Hindlimb muscle (tissue), 1 donor: ENCODE measurements around the gene OOSP2. TPM values are rescaled to one million over a fixed set of nuclear protein-coding genes. Genes with fewer than 3 reads are reported as not detected.

ENCODE experiments used
- DNase-seq: peaks from one replicate; pipeline ENCODE4 v3.0.0-alpha.2; 2013
- polyA plus RNA-seq: library from polyadenylated mRNA; unstranded; fragments of 120-200 nt; gene quantifications from one replicate; pipeline ENCODE4 v1.2.1, GENCODE V29; 2013; ENCODE audit not compliant: insufficient read length

The OOSP2 gene
- polyA plus RNA-seq, 1 donor: not detected

- DNase-seq: no peak
Measured at GRCh38 chr11:60080535-60080934, 40.3 kb downstream of the OOSP2 start.

- no peak for DNase-seq
Measured at GRCh38 chr11:60084631-60085273, 44.5 kb downstream of the OOSP2 start.

DNA sequence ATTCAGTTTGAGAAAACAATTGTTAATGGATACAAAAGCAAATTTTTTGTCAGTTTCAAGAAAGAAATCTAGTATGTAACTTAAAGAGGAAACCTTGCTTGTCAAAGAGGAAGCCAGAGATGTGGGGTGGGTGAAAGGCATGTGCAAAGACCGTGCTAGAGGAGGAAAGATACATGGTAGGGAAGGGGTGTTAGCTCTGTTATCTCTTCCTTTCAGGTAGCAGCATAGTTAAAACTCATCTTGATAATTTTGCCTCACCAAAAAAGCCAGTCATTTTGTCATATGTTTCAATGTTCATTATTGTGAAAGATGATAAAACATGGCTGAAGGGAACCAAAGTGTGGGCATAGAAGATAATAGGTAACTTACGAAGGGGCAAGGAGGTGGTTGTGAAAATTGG is 45.7 kb downstream of the OOSP2 start:
- DNase-seq: no peak

- no peak for DNase-seq
Measured at GRCh38 chr11:60087239-60087638, 47.0 kb downstream of the OOSP2 start.

GRCh38 chr11:60088364-60088763 is 48.2 kb downstream of the OOSP2 start, which contains the start of gene MS4A2:
MS4A2 (plus strand) TSS chr11:60088664; CDS start chr11:60088766, 102 bp downstream.
- no peak for DNase-seq

DNA sequence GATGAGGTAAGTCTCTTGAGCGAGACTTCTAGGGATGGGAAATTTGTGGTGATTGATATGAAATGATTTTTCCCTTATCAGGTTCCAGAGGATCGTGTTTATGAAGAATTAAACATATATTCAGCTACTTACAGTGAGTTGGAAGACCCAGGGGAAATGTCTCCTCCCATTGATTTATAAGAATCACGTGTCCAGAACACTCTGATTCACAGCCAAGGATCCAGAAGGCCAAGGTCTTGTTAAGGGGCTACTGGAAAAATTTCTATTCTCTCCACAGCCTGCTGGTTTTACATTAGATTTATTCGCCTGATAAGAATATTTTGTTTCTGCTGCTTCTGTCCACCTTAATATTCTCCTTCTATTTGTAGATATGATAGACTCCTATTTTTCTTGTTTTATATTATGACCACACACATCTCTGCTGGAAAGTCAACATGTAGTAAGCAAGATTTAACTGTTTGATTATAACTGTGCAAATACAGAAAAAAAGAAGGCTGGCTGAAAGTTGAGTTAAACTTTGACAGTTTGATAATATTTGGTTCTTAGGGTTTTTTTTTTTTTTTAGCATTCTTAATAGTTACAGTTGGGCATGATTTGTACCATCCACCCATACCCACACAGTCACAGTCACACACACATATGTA is 55.4 kb downstream of the OOSP2 start:
- no peak for DNase-seq

DNA sequence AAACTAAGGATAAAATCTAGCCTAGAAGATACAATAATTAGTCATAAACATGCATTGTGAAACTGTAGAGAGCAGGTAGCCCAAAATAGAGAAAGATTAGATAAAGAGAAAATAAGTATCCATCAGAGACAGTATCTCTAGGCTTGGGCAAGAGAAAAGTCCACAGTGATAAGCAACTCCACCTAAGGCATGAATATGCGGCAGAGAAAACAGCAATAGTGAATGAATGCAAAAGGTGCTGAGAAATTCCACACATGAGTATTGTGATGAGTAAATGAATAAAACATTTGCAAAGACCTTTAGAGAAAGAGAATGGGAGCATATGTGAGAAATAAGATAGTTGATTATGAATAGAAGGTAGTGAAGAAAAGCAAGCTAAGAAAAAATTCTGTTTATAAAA is 57.0 kb downstream of the OOSP2 start:
- DNase-seq: no peak

Other genes with a start within 250 kb of the OOSP2 start
- 36.0 TPM for gene MRPL16, start 229.6 kb upstream of the OOSP2 start, polyA plus RNA-seq
- not detected for gene CBLIF, start 194.9 kb upstream of the OOSP2 start, polyA plus RNA-seq
- gene TCN1, start 173.9 kb upstream of the OOSP2 start, polyA plus RNA-seq: 0.31 TPM
- not detected for gene OOSP3, start 161.6 kb upstream of the OOSP2 start, polyA plus RNA-seq
- gene OOSP1, start 102.0 kb upstream of the OOSP2 start, polyA plus RNA-seq: not detected
- gene OOSP4A, start 76.4 kb upstream of the OOSP2 start, polyA plus RNA-seq: not detected
- gene OOSP4B, start 23.2 kb upstream of the OOSP2 start, polyA plus RNA-seq: not detected
- gene MS4A3, start 16.3 kb downstream of the OOSP2 start, polyA plus RNA-seq: 1.1 TPM
- gene MS4A2, start 48.3 kb downstream of the OOSP2 start, polyA plus RNA-seq: 0.10 TPM
- 31.4 TPM for gene MS4A6A, start 142.7 kb downstream of the OOSP2 start, polyA plus RNA-seq
- gene MS4A4E, start 202.7 kb downstream of the OOSP2 start, polyA plus RNA-seq: 2.0 TPM
- gene MS4A4A, start 240.3 kb downstream of the OOSP2 start, polyA plus RNA-seq: 7.9 TPM